Measurements from ENCODE around the gene PRB4. TPM values are rescaled to one million over a fixed set of nuclear protein-coding genes. Genes with fewer than 3 reads are reported as not detected.

The PRB4 gene
- total RNA-seq: not detected

DNA sequence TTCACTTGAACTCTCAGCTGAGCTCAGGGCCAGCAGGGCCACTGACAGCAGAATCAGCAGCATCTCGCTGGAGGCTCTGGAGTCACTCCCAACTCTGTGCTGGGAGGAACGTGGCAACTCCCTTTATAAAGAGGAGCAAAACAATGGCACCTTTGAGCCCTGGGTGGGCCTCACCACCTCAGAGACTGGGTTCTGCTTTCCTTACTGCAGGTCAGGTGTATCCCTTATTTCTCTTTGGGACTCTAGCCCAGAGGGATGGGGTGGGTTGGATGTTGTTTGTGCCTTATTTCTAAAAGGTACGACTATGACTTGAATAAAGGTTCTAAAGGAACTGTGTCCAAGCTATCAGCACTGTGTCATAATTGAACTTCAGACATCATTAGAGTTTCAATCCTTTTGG is at the start of gene PRB4:
PRB4 (minus strand) TSS at position 101 of the 400 bp plus-strand sequence; CDS start at position 63, 38 bp downstream.

DNA sequence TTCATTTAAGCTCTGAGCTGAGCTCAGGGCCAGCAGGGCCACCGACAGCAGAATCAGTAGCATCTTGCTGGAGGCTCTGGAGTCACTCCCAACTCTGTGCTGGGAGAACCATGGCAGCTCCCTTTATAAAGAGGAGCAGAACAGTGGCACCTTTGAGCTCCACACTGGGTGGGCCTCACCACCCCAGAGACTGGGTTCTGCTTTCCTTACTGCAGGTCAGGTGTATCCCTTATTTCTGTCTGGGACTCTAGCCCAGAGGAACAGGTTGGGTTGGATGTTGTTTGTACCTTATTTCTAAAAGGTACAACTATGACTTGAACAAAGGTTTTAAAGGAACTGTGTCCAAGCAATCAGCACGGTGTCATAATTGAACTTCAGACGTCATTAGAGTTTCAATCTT is 40.6 kb downstream of the PRB4 start, which contains the start of gene PRB3:
PRB3 (minus strand) TSS at position 101 of the 400 bp plus-strand sequence; CDS start at position 63, 38 bp downstream.

Other genes with a start within 250 kb of the PRB4 start
- gene TAS2R46, start 248.1 kb downstream of the PRB4 start, total RNA-seq: 3.2 TPM
- gene TAS2R43, start 218.1 kb downstream of the PRB4 start, total RNA-seq: 5.5 TPM
- 9.5 TPM for gene TAS2R30, start 175.8 kb downstream of the PRB4 start, total RNA-seq
- gene SMIM10L1, start 139.2 kb downstream of the PRB4 start, total RNA-seq: 15.5 TPM
- gene TAS2R42, start 123.5 kb downstream of the PRB4 start, total RNA-seq: not detected
- gene PRB3, start 40.7 kb downstream of the PRB4 start, total RNA-seq: not detected
- gene PRB2, start 85.1 kb upstream of the PRB4 start, total RNA-seq: not detected